H54 (cell line): Measurements from ENCODE around the gene GBF1.
A peak's percentile ranks its signal among the peaks of the same experiment; 100 is the strongest.
"Not testable (repeated sequence)": the region's sequence is repeated elsewhere in the genome, so short reads cannot be mapped to it uniquely, and the experiment has no call there.

ENCODE experiments used
- DNase-seq: peaks from one replicate; pipeline ENCODE4 v3.0.0; 2011; ENCODE audit warnings: low spot score, mixed read lengths; ENCODE audit not compliant: insufficient read length
- FAIRE-seq: peaks from 3 replicates; lab custom pipeline; 2011; peaks lifted over from hg19 to GRCh38; lab: Jason Lieb, UNC
- POLR2A ChIP-seq: IDR thresholded peaks from 2 replicates; pipeline ENCODE4 v1.6.1; 2011; ENCODE audit warnings: low read depth, mild to moderate bottlenecking, low read length

Gene GBF1

DNA sequence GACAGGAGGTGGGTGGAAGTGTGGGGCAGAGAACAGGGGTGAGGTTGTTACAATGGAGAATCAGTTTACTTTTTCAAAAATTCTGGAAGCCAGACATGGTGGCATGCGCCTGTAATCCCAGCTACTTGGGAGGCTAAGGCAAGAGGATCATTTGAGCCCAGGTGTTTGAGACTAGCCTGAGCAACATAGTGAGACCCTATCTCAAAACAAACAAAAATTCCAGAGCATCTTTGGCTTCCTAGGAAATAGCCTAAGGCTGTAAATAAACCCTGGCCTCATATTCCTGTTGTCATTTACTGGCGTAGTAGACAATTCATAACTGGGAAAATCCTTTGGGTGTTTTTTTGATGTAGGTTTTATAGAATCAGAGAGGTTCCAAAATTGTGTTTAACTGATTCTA is 44.0 kb downstream of the GBF1 start:
- FAIRE-seq (no peak), DNase-seq (no peak)
- no peak for TF ChIP-seq POLR2A

GRCh38 chr10:102289840-102290239 is 44.5 kb downstream of the GBF1 start:
- TF ChIP-seq POLR2A = no peak
- no peak for FAIRE-seq

DNA sequence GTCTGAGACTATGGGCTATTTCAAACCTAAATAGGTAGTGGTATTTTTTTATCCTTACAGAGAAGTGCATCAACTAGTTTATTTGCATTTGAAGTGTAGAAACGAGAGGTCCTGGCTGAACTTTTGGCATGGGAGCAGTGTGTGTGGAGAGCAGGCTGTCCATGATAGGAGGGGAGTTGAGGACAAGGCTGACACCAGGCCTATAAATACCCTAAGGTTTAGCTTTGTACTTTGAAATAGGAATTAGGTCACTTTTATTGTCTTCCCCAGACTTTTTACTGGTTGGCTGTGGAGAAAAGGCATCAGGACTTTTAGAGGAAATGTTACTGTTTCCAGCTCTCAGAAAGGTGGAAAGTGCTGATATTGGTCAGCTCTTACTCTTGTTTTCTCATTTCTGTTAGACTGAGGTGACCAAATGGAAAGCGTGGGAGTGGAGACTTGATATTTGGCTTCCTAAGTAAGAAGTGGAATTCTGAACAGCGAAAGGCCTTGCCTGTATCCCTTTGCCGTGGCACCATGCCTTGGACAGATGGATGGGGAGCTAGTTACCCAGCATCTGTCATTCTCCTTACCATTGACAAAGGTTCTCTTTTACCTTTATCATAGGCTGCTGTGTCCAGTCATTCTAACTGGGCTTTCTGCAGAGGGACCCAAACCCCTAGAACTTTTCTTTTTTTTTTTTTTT is 46.0 kb downstream of the GBF1 start:
- no peak for FAIRE-seq
- no peak for TF ChIP-seq POLR2A

More at GRCh38 chr10:102289840-102290239, 44.5 kb downstream of the GBF1 start:
- no peak for DNase-seq

GRCh38 chr10:102297101-102297500 is 51.8 kb downstream of the GBF1 start:
- no peak for TF ChIP-seq POLR2A
- FAIRE-seq (no peak), DNase-seq (no peak)

More for the DNA sequence above, 46.0 kb downstream of the GBF1 start:
- no peak for DNase-seq

GRCh38 chr10:102298899-102299298 is 53.6 kb downstream of the GBF1 start:
- FAIRE-seq = no peak

DNA sequence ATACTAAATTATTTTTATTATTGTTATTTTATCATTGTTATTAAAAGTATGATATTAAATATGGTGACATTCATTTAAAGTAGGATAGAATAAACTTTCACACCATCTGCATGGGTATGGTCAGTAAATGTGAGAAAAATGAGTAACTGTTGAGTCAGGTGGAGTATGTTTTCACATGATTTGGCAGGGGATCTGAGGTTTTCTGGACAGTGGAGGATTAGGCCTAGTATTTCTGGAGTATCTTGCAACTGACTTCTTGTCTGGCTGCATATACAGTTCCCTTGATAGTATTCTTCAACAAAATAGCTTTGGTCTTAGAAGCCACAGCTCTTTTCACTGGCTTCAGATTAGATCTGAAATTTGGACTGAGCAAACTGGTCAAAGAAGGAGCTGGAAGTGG is 54.5 kb downstream of the GBF1 start:
- no peak for TF ChIP-seq POLR2A
- FAIRE-seq (no peak), DNase-seq (no peak)

More at GRCh38 chr10:102298899-102299298, 53.6 kb downstream of the GBF1 start:
- no peak for DNase-seq
- TF ChIP-seq POLR2A = no peak

GRCh38 chr10:102300278-102300843 is 55.0 kb downstream of the GBF1 start:
- no peak for TF ChIP-seq POLR2A
- DNase-seq (peak; percentile 33), FAIRE-seq (peak; percentile 93)

DNA sequence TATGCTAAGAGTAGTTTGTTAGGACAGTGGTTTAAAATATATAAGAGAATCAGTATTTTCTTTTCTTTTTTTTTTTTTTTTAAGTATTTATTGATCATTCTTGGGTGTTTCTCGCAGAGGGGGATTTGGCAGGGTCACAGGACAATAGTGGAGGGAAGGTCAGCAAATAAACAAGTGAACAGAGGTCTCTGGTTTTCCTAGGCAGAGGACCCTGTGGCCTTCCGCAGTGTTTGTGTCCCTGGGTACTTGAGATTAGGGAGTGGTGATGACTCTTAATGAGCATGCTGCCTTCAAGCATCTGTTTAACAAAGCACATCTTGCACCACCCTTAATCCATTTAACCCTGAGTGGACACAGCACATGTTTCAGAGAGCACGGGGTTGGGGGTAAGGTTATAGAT is 55.6 kb downstream of the GBF1 start:
- DNase-seq, FAIRE-seq: not testable (repeated sequence)

- DNase-seq, FAIRE-seq: not testable (repeated sequence)
Observed at GRCh38 chr10:102301332-102301731, 56.0 kb downstream of the GBF1 start.

- TF ChIP-seq POLR2A = no peak
- FAIRE-seq = no peak
- no peak for DNase-seq
Observed at GRCh38 chr10:102302611-102303010, 57.3 kb downstream of the GBF1 start.

DNA sequence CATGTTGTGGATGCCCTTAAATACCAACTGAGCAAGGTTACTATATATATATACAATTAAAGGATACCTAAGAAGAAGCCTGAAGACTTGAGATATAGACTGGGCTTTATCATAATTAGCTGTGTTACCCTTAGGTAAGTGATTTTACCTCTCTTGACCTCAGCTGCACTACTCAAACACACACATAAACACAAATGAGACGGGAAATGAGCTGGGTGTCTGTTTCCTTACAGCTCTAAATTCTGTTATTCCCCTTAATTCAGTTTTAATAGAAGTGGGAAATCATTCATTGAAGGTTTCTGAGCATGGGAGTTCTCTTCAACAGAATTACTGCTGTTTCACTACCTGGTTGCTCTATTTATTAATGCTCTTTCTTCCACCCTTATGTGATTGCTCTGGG is 60.7 kb downstream of the GBF1 start:
- no peak for FAIRE-seq
- DNase-seq = no peak
- no peak for TF ChIP-seq POLR2A

- DNase-seq (no peak), FAIRE-seq (no peak)
- TF ChIP-seq POLR2A = no peak
Observed at GRCh38 chr10:102306710-102307109, 61.4 kb downstream of the GBF1 start.

DNA sequence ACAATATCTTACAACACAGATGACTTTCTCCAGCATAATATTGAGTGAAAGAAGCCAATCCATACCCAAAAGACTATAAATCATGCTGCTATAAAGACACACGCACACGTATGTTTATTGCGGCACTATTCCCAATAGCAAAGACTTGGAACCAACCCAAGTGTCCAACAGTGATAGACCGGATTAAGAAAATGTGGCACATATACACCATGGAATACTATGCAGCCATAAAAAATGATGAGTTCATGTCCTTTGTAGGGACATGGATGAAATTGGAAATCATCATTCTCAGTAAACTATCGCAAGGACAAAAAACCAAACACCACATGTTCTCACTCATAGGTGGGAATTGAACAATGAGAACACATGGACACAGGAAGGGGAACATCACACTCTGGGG is 63.0 kb downstream of the GBF1 start:
- not testable (repeated sequence) for DNase-seq, FAIRE-seq

DNA sequence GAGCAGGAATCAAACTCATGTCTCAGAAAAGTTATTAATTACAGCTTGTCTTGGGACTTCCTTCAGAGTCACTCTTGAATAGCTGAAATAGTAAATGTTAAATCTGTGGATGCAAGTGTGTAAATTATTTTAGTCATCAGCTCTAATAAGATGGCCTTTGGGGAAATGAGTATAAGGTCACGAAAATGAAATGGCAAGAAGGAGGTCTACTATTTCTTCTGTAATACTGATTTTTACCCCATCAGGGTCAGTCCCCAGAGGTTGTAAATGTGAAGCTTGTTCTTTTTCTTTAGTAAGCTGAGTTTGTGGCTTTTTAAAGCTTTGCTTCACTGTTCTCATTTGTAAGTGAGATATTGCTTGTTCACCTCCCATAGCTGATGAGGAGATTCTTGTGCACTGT is 63.9 kb downstream of the GBF1 start:
- FAIRE-seq = no peak
- no peak for TF ChIP-seq POLR2A
- DNase-seq = no peak

DNA sequence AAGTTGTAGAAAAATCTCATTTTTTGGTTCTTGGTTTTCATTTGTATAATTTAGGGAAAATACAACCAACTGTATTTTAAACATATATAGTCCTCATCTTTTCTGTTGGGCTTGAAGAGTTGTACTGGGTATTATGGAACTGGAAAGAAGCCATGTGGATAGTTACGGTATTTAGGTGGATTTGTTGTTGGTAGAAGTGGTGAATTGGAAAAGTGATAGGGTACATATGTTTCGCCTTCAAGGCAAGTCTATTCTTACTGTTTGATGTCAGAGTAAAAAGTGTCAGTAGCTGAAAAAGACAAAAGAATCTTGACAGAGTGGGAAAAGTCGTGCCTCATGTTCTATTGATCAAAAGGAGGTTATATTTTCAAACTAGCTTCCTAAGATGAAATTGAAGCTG is 64.6 kb downstream of the GBF1 start:
- no peak for TF ChIP-seq POLR2A
- no peak for DNase-seq
- no peak for FAIRE-seq
